ENCODE results near the gene C3.

DNA sequence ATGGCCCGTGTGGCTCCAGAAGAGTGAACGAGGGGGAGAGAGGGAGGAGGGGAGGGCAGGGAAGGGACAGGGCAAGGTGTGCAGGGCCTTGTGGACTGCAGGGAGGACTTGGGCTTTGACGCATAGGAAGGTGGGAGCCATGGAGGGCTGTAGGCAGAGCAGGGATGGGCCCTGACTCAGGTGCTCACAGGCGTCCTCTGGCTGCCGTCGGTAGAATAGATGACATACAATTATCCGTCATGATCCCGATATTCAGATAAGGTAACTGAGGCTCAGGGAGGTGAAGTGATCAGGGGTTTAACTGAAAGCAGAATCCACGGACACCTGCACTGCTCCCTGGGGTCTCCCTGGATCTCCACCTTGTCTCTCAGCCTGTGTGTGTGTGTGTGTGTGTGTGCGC, 3.4 kb downstream of the C3 start:
- TF ChIP-seq, protein P1, sequence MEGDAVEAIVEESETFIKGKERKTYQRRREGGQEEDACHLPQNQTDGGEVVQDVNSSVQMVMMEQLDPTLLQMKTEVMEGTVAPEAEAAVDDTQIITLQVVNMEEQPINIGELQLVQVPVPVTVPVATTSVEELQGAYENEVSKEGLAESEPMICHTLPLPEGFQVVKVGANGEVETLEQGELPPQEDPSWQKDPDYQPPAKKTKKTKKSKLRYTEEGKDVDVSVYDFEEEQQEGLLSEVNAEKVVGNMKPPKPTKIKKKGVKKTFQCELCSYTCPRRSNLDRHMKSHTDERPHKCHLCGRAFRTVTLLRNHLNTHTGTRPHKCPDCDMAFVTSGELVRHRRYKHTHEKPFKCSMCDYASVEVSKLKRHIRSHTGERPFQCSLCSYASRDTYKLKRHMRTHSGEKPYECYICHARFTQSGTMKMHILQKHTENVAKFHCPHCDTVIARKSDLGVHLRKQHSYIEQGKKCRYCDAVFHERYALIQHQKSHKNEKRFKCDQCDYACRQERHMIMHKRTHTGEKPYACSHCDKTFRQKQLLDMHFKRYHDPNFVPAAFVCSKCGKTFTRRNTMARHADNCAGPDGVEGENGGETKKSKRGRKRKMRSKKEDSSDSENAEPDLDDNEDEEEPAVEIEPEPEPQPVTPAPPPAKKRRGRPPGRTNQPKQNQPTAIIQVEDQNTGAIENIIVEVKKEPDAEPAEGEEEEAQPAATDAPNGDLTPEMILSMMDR (IDR thresholded peaks at IDR 0.05) = no peak
- no peak for TF ChIP-seq POLR2A (IDR thresholded peaks at IDR 0.05)
